ENCODE data around the gene KISS1R. TPM values are rescaled to one million over a fixed set of nuclear protein-coding genes. Genes with fewer than 3 reads are reported as not detected.

The KISS1R gene
- total and polyA plus RNA-seq, 2 of the 4 experiments (the other 2 are of a cell fraction): not detected

GRCh38 chr19:898663-899062, 18.5 kb upstream of the KISS1R start:
- H4K20me1 ChIP-seq (ENCODE audit: insufficient read depth, low read length): peaks cover 36% of the 10 kb centered on the region
- no peak overlapping the region for H3K4ac ChIP-seq (ENCODE audit: low read depth, low read length)
- H2BK15ac ChIP-seq (ENCODE audit: low read depth, low read length): no peak overlapping the region
- no peak overlapping the region for H2AK5ac ChIP-seq (ENCODE audit: low read depth, low read length)
- H3K9ac ChIP-seq (ENCODE audit: low read depth, low read length): no peak overlapping the region
- 62% methylated on average over 4 of the region's 20 CpGs; no CpG with 5 or more reads in 1 of the 2 experiments for WGBS, 2 experiments (ENCODE audit: extremely low coverage in 2 of 2, insufficient read length in 1 of 2)
- intact Hi-C loops (cut with micrococcal nuclease): no loop called here
- H3K14ac ChIP-seq (replicated peaks; ENCODE audit: low read depth, low read length): no peak overlapping the region
- ATAC-seq (ENCODE audit: low read depth) (no peak), DNase-seq (no peak)
- no peaks in the 10 kb centered on the region for H3K9me3 ChIP-seq (ENCODE audit: control insufficient read depth, insufficient read depth, low read length)
- H3K27me3 ChIP-seq (ENCODE audit: control insufficient read depth, insufficient read depth, low read length): no peaks in the 10 kb centered on the region
- H2BK120ac ChIP-seq (ENCODE audit: low read depth, low read length): no peak overlapping the region
- H4K8ac ChIP-seq (ENCODE audit: low read depth in 2 of 2, low read length in 2 of 2): no peak overlapping the region
- H3K27ac ChIP-seq (ENCODE audit: insufficient read depth, low read length): no peak overlapping the region
- H3K36me3 ChIP-seq (ENCODE audit: control insufficient read depth, insufficient read depth, low read length): peaks cover 25% of the 10 kb centered on the region; the same call in 1 of the 2 replicates
- no peak overlapping the region for H3K23ac ChIP-seq (ENCODE audit: low read depth, low read length)
- POLR2A ChIA-PET (ENCODE audit: unreplicated experiment): no interaction called here
- dilution Hi-C loops (cut with HindIII; ENCODE audit: low sequenced_read_pairs, unreplicated experiment): no loop called here
- H3K9me1 ChIP-seq (ENCODE audit: insufficient read depth, low read length): peaks cover 6% of the 10 kb centered on the region
- CTCF ChIA-PET: interaction anchor here (0.5 kb wide), 1 partner anchor 128 kb away, joined by 4 read pairs; no protein-coding TSS in a partner anchor
- H3K4me2 ChIP-seq (ENCODE audit: low read depth, low read length): no peak overlapping the region
- in situ Hi-C loops (cut with MboI; ENCODE audit: low sequenced_read_pairs): no loop called here
- peaks cover 2% of the 10 kb centered on the region; the same call in 1 of the 2 replicates for H3K4me1 ChIP-seq (ENCODE audit: control insufficient read depth, insufficient read depth, low read length)
- no peak overlapping the region for H3K18ac ChIP-seq (ENCODE audit: low read depth, low read length)
- no TSS peak for BruUV-seq (replicated peaks)
- H4K5ac ChIP-seq (ENCODE audit: low read depth, low read length): no peak overlapping the region
- no peak overlapping the region for H2AK9ac ChIP-seq (replicated peaks; ENCODE audit: low read depth, low read length, poor library complexity)
- H2AFZ ChIP-seq (replicated peaks; ENCODE audit: low read length, poor library complexity): no peak overlapping the region
- H3K79me1 ChIP-seq (ENCODE audit: low read depth in 1 of 2, low read length in 2 of 2): peaks cover 0 to 28% of the 10 kb centered on the region in 2 experiments; a peak in 3 of 4 replicates
- H3K4me3 ChIP-seq (ENCODE audit: insufficient read depth, low read depth, low read length): no peak overlapping the region
- H3K56ac ChIP-seq (ENCODE audit: extremely low read depth, insufficient read depth, low read length): no peak overlapping the region
- no peak overlapping the region for H2BK20ac ChIP-seq (ENCODE audit: low read depth, low read length)
- TF ChIP-seq NFE2L2 (IDR thresholded peaks at IDR 0.05; ENCODE audit: low read depth, low read length) (no peak), CTCF (conservative IDR thresholded peaks at IDR 0.05; ENCODE audit: low read depth, low read length) (no peak), MAZ (IDR thresholded peaks at IDR 0.05; ENCODE audit: borderline replicate concordance, low read depth, low read length) (no peak), CEBPB (IDR thresholded peaks at IDR 0.05; ENCODE audit: low read depth, low read length) (no peak), RFX5 (IDR thresholded peaks at IDR 0.05; ENCODE audit: low read depth, low read length) (no peak), MXI1 (IDR thresholded peaks at IDR 0.05; ENCODE audit: borderline replicate concordance, low read depth, low read length) (no peak), RCOR1 (IDR thresholded peaks at IDR 0.05; ENCODE audit: insufficient replicate concordance, low read length) (no peak), FOS (IDR thresholded peaks at IDR 0.05; ENCODE audit: low read depth, low read length) (no peak), CHD1 (IDR thresholded peaks at IDR 0.05; ENCODE audit: low read depth, low read length) (no peak), RAD21 (IDR thresholded peaks at IDR 0.05; ENCODE audit: low read length) (no peak)
- no peak overlapping the region for H2BK5ac ChIP-seq (ENCODE audit: low read depth, low read length, poor library complexity, severe bottlenecking)
- no peak overlapping the region for H4K91ac ChIP-seq (ENCODE audit: insufficient read depth, low read depth, low read length)

Data from IMR-90 (cell line).